HG02571 (cell line): Measurements from ENCODE around the gene IL1RAPL1.

Experiments
- ATAC-seq: cut with Tn5 transposase; IDR thresholded peaks from one replicate; pipeline ENCODE4 v1.9.1; 2021; ENCODE audit warnings: mild to moderate bottlenecking, moderate library complexity; ENCODE audit not compliant: unreplicated experiment

The IL1RAPL1 gene

GRCh38 chrX:29699239-29699638 lies 1112.0 kb downstream of the IL1RAPL1 start:
- ATAC-seq, result no peak

GRCh38 chrX:29707088-29707487 lies 1119.8 kb downstream of the IL1RAPL1 start:
- ATAC-seq, result no peak

DNA sequence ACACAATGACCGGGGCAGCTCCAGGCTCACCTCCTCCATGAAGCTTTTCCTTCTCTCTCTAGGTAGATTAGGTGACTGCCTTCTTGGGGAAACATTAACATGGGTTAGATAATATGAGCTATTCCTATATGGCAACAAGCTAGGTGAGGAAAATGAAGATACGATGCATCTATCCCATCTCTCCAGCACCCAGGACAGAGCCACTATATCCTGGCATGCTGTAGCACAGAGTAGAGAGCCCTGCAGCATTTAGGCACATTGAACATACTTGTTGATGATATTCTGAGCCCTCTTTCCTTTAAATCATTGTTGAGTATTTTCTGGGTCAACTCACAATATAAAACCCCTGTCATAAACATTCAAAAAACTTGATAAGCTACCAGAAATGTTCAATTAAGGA lies 1133.9 kb downstream of the IL1RAPL1 start:
- ATAC-seq, result no peak

GRCh38 chrX:29724316-29724715 lies 1137.1 kb downstream of the IL1RAPL1 start:
- ATAC-seq, result no peak

GRCh38 chrX:29726811-29727210 lies 1139.6 kb downstream of the IL1RAPL1 start:
- ATAC-seq, result no peak

- no peak for ATAC-seq
These were observed 1141.4 kb downstream of the IL1RAPL1 start for GRCh38 chrX:29728639-29729038.

- ATAC-seq, result no peak
These were observed 1157.7 kb downstream of the IL1RAPL1 start for GRCh38 chrX:29744966-29745365.

- no peak for ATAC-seq
These were observed 1159.1 kb downstream of the IL1RAPL1 start for GRCh38 chrX:29746326-29746725.

GRCh38 chrX:29762006-29762405 lies 1174.8 kb downstream of the IL1RAPL1 start:
- ATAC-seq, result no peak

DNA sequence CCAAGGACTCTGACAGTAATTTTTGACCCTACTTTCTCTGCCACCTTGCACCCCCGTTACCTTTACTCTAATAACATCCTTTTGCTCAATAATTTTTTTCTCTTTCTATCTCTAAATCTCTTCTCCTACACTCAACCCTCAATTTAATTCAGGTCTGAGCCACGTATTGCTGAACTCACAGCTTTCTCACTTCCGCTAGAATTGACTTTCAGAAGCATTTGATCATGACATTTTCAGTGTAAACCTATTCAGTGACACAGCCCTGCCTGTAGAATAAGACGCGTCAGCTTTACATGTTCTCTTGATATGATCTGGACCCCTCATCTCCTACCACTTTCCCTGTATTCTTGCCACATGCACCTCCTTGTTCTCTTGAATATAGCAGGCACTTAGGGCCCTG lies 1188.6 kb downstream of the IL1RAPL1 start:
- ATAC-seq, result no peak

- ATAC-seq, result no peak
These were observed 1200.4 kb downstream of the IL1RAPL1 start for GRCh38 chrX:29787656-29788055.

DNA sequence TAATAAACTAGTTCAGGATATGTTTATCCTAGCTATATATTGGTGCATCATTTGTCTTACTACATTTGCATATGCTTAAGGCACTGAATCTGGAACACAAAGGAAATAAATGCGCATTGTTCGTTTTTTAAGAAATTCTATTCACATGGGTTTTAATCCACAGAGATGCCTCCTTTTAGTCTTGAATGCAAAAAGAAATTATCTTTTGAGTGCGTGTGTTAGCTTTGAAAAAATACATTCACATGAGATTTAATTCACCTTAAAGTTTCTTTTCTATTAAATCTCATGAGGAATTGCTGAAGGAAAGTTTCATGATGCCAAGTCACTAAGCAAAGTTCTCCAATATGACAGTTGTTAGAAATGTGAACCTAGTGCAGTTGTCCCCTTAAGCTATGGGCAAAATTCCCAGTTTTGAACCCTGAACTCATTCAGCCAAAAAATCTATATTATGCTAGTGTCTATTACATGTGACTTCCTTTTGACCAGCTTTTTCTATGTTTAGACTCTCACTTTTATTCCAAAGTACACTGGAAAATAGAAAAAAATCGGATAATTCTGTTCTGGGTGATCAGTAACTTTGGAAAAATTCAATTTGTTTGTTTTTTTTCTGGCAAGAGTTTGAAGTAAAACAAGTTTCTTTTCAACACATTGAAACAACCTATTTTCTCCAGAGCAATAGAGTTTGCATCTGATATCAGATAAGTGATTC lies 1201.9 kb downstream of the IL1RAPL1 start:
- no peak for ATAC-seq

GRCh38 chrX:29792335-29792734 lies 1205.1 kb downstream of the IL1RAPL1 start:
- no peak for ATAC-seq

GRCh38 chrX:29797156-29797555 lies 1209.9 kb downstream of the IL1RAPL1 start:
- no peak for ATAC-seq

GRCh38 chrX:29798469-29798868 lies 1211.2 kb downstream of the IL1RAPL1 start:
- ATAC-seq, result no peak

- no peak for ATAC-seq
These were observed 1225.9 kb downstream of the IL1RAPL1 start for GRCh38 chrX:29813174-29813573.

DNA sequence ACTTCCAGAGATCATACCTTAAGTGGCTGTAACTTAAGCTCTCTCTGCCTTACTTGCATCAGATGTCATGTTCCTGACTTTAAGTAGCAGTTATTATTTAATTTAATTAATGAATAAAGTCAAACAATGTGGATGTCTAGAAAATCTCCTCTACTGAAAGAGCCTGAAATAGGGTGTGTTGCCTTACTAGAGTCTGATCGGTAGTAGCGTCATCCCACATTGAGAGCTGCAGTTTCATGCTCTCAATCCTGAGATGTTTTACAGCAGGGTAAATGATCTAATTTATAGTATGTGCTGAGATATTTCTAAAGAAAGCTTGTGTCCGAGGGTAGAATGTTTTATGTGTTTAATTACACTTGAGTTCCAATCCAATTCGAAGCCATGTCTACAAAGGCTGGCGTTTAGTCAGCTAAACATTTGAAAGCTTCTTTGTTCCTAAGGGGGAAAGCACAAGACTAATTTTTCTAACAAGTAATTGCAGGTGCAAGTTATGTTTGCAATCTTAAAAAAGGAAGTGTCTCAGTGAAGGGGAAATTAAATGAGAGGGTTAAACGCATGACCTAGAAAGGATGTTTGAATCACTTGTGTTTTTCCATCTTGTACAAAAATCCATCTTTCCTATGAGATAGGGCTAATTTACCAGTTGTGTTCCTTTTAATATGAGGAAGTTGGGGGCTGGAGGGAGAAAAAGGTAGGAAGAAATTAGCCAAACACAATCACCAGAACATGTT lies 1237.1 kb downstream of the IL1RAPL1 start:
- ATAC-seq, result no peak

DNA sequence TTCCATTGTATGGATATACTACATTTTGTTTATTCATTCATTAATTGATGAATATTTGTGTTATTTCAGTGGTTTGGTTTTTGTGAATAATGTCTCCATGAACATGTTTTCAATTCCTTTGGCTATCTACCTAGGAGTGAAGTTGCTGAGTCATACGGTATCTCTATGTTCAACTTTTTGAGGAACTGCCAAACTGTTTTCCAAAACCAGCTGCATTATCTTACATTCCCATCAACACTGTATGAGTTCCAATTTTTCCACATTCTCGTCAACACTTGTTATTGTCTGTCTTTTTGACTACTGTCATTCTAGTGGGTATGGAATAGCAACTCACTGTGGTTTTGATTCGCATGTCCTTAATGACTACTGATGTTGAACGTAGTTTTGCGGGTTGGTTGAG lies 1239.5 kb downstream of the IL1RAPL1 start:
- no peak for ATAC-seq

DNA sequence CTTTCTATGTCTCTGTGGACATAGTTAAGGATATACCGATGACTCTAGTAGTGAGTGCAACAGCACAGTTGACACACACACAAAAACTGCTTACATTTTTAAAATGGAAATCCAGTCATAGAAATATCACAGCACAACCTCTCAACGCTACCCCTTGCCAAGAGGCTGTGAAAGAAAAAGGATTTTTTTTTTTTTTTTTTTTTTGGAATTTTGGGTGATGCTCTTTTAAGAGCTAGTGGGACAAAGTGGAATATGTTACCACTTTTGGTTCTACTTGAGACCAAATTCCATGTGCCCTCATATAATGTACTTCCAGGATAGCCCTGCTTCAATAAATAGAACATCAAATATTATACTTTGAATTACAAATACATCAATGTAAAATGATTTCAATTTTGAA lies 1247.1 kb downstream of the IL1RAPL1 start:
- no peak for ATAC-seq

- no peak for ATAC-seq
These were observed 1247.5 kb downstream of the IL1RAPL1 start for GRCh38 chrX:29834764-29835163.

DNA sequence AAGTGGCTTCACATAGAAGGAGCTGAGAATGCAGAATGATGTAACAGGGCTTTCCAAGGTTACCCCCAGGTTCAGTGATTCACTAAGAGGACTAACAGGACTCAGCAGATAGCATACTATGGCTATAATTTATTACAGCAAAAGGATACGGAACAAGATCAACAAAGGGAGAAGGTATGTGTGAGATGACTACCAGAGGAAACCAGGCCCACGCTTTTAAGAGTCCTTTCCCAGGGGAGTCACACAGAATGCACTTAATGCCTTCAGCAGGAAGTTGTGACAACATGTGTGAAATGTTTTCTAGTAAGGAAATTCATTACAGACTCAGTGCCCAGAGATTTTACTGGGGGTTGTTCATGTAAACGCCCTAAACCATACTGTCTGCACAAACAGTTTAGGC lies 1254.5 kb downstream of the IL1RAPL1 start:
- no peak for ATAC-seq

DNA sequence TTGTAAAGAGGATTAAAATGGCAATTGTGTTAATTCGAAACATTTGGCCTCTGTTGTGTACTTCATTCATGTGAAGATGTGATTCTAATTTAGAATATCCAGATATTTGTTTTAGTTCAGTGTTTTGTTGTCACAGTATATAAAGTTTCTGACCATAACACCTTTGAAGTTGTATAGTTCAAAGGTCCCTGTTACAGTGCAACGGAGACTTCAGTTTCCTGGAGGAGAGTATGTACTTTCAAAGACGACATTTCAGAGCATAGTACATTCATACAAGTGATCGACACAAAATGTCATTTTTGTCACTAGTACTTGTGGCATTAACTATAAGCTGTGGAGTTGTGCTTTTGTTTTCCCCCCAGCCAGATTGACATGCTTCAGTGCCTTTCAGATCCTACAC lies 1255.3 kb downstream of the IL1RAPL1 start:
- ATAC-seq, result no peak
